Activated CD8-positive, alpha-beta memory T cell treated with anti-CD3 and anti-CD28 coated beads for 1 hour (primary cell): ENCODE measurements around the gene ZNF532.
"Not testable (repeated sequence)": the region's sequence is repeated elsewhere in the genome, so short reads cannot be mapped to it uniquely, and the experiment has no call there.

Source experiments
- DNase-seq, 2 donors: peaks; one replicate each; pipeline ENCODE4 v3.0.0-alpha.2; 2020; ENCODE audit warnings: low read depth in 1 of 2; ENCODE audit errors: extremely low read depth in 1 of 2

ZNF532 gene

GRCh38 chr18:58998401-58999203 lies 133.9 kb downstream of the ZNF532 start:
- no peak for DNase-seq

GRCh38 chr18:59001166-59001565 lies 136.5 kb downstream of the ZNF532 start:
- DNase-seq, result no peak

- DNase-seq, result no peak
Observed at GRCh38 chr18:59001721-59002120, 137.0 kb downstream of the ZNF532 start.

GRCh38 chr18:59002974-59003594 lies 138.4 kb downstream of the ZNF532 start:
- no peak for DNase-seq

- no peak for DNase-seq
Observed at GRCh38 chr18:59005262-59005661, 140.6 kb downstream of the ZNF532 start.

GRCh38 chr18:59006461-59007067 lies 141.9 kb downstream of the ZNF532 start:
- DNase-seq, result no peak

- DNase-seq, result no peak
Observed at GRCh38 chr18:59008302-59008974, 143.8 kb downstream of the ZNF532 start.

- DNase-seq, result no peak
Observed at GRCh38 chr18:59009846-59010245, 145.2 kb downstream of the ZNF532 start.

- DNase-seq, result no peak
Observed at GRCh38 chr18:59011289-59011688, 146.6 kb downstream of the ZNF532 start.

- no peak for DNase-seq
Observed at GRCh38 chr18:59011786-59012185, 147.1 kb downstream of the ZNF532 start.

GRCh38 chr18:59012815-59013705 lies 148.4 kb downstream of the ZNF532 start:
- no peak for DNase-seq

- no peak for DNase-seq
Observed at GRCh38 chr18:59013744-59014143, 149.1 kb downstream of the ZNF532 start.

- DNase-seq, result no peak
Observed at GRCh38 chr18:59015531-59016152, 151.0 kb downstream of the ZNF532 start.

GRCh38 chr18:59021500-59021899 lies 156.8 kb downstream of the ZNF532 start:
- DNase-seq, result no peak

- no peak for DNase-seq
Observed at GRCh38 chr18:59022167-59022945, 157.7 kb downstream of the ZNF532 start.

GRCh38 chr18:59024829-59025228 lies 160.2 kb downstream of the ZNF532 start:
- no peak for DNase-seq

- not testable (repeated sequence) for DNase-seq
Observed at GRCh38 chr18:59025532-59025931, 160.9 kb downstream of the ZNF532 start.

GRCh38 chr18:59026364-59026763 lies 161.7 kb downstream of the ZNF532 start:
- no peak for DNase-seq

- DNase-seq, result no peak
Observed at GRCh38 chr18:59026831-59027410, 162.2 kb downstream of the ZNF532 start.
